Esophagus muscularis mucosa (tissue), 4 donors: ENCODE data around the gene PDRG1. TPM values are rescaled to one million over a fixed set of nuclear protein-coding genes. Genes with fewer than 3 reads are reported as not detected.

Experiments used
- DNase-seq: peaks from one replicate; pipeline ENCODE4 v3.0.0-alpha.2; 2017; ENCODE audit errors: extremely low spot score
- H3K27ac ChIP-seq, 4 donors: fragments of 200-600 bp; sonication (generic); replicated peaks in 1 of 4; 1 replicate in 3 of 4; 2 replicates in 1 of 4; pipeline ENCODE4 v1.5.1; 2016 to 2019; ENCODE audit warnings: mild to moderate bottlenecking in 1 of 4
- H3K27me3 ChIP-seq, 4 donors: fragments of 200-600 bp; sonication (generic); one replicate each; pipeline versions ENCODE4 v1.5.1 to v1.6.0; 2016 to 2019
- H3K36me3 ChIP-seq, 4 donors: fragments of 200-600 bp; sonication (generic); one replicate each; pipeline ENCODE4 v1.5.1; 2016 to 2019
- H3K4me1 ChIP-seq, 4 donors: fragments of 200-600 bp; sonication (generic); one replicate each; pipeline ENCODE4 v1.5.1; 2016 to 2019
- H3K4me3 ChIP-seq, 4 donors: fragments of 200-600 bp; sonication (generic); 1 replicate in 2 of 4; 2 replicates in 2 of 4; pipeline ENCODE4 v1.5.1; 2016 to 2019; ENCODE audit warnings: mild to moderate bottlenecking in 4 of 4, moderate library complexity in 1 of 4
- H3K9me3 ChIP-seq, 4 donors: fragments of 200-600 bp; sonication (generic); 1 replicate in 3 of 4; 2 replicates in 1 of 4; pipeline ENCODE4 v1.5.1; 2016 to 2019
- CTCF ChIP-seq, 3 experiments: fragments of 200-600 bp in 2 of 3; fragments of 450-650 bp in 1 of 3; sonication (generic) in 2 of 3; IDR thresholded peaks; one replicate each; pipeline ENCODE4 v1.5.1; 2017 to 2019; ENCODE audit warnings: antibody characterized with exemption in 3 of 3, mild to moderate bottlenecking in 2 of 3, moderate library complexity in 1 of 3
- EP300 ChIP-seq: sonication (generic); formaldehyde crosslinking; IDR thresholded peaks from one replicate; pipeline ENCODE4 v1.6.1; 2017; ENCODE audit warnings: antibody characterized with exemption
- POLR2A ChIP-seq: fragments of 450-650 bp; IDR thresholded peaks from one replicate; pipeline ENCODE4 v1.6.1; 2017; ENCODE audit warnings: antibody characterized with exemption, moderate library complexity, mild to moderate bottlenecking, low read depth
- POLR2AphosphoS5 ChIP-seq, 2 donors: sonication (generic); formaldehyde crosslinking; IDR thresholded peaks; one replicate each; pipeline ENCODE4 v1.6.1; 2017; ENCODE audit warnings: antibody characterized with exemption in 2 of 2
- WGBS: methylation state at CpG from one replicate; pipeline ENCODE4 v1.1.5; 2018; 5-methylcytosine and 5-hydroxymethylcytosine counted together
- intact Hi-C: fragments of 100-400 bp; cut with DNase I; formaldehyde crosslinking; loops from one replicate; pipeline ENCODE4 v1.15.1; 2023
- total RNA-seq, 4 donors: library from RNA; depleted of rRNA; stranded (reverse); fragments of >200 nt; gene quantifications; one replicate each; pipeline versions ENCODE4 v1.1.0 to v1.2.1, GENCODE V29; 2016

The PDRG1 gene
- total RNA-seq, 4 donors from 2014 or later: 7.9 to 15.9 (median 10.8) TPM

- Histone ChIP-seq H3K27ac (no peak overlapping the region), H3K4me3 (no peak overlapping the region), H3K36me3 (no peaks in the 10 kb centered on the region), H3K27me3 (peaks cover 0 to 24% (median 4%) of the 10 kb centered on the region in 4 donors), H3K4me1 (peaks cover 0 to 5% (median 0%) of the 10 kb centered on the region in 4 donors), H3K9me3 (no peaks in the 10 kb centered on the region)
- WGBS: 41% methylated on average over 4 of the region's 6 CpGs
- intact Hi-C loops: no loop called here
- no peak for DNase-seq
- no peak for TF ChIP-seq POLR2AphosphoS5 (IDR thresholded peaks at IDR 0.05)
- no peak for TF ChIP-seq CTCF (IDR thresholded peaks at IDR 0.05)
- TF ChIP-seq POLR2A: no peak
- TF ChIP-seq EP300: no peak
Observed at GRCh38 chr20:31990641-31991338, 38.9 kb upstream of the PDRG1 start.

GRCh38 chr20:31989030-31989645 is 37.3 kb upstream of the PDRG1 start:
- WGBS: 70% methylated on average over 8 of the region's 8 CpGs
- H3K27ac ChIP-seq: no peak overlapping the region
- H3K4me3 ChIP-seq: no peak overlapping the region
- H3K4me1 ChIP-seq: no peaks in the 10 kb centered on the region
- H3K36me3 ChIP-seq: no peaks in the 10 kb centered on the region
- DNase-seq: no peak
- H3K27me3 ChIP-seq: peaks cover 0 to 7% (median 0%) of the 10 kb centered on the region in 4 donors
- H3K9me3 ChIP-seq: no peaks in the 10 kb centered on the region
- intact Hi-C loops: no loop called here
- TF ChIP-seq POLR2AphosphoS5 (IDR thresholded peaks at IDR 0.05) (no peak), CTCF (IDR thresholded peaks at IDR 0.05) (no peak), POLR2A (no peak), EP300 (no peak)

- DNase-seq: no peak
- H3K27ac ChIP-seq: no peak overlapping the region
- no peaks in the 10 kb centered on the region for H3K9me3 ChIP-seq
- H3K27me3 ChIP-seq: peaks cover 0 to under 1% (median 0%) of the 10 kb centered on the region in 4 donors
- intact Hi-C loops: no loop called here
- no peaks in the 10 kb centered on the region for H3K36me3 ChIP-seq
- WGBS: 83% methylated on average over 5 of the region's 5 CpGs
- TF ChIP-seq CTCF (IDR thresholded peaks at IDR 0.05) (no peak), POLR2A (no peak), POLR2AphosphoS5 (IDR thresholded peaks at IDR 0.05) (no peak), EP300 (no peak)
- no peaks in the 10 kb centered on the region for H3K4me1 ChIP-seq
- no peak overlapping the region for H3K4me3 ChIP-seq
Observed at GRCh38 chr20:31988430-31989015, 36.7 kb upstream of the PDRG1 start.

- intact Hi-C loops: no loop called here
- WGBS: 78% methylated on average over 1 of the region's 1 CpG
- no peak for DNase-seq
Observed at GRCh38 chr20:31987744-31988143, 35.9 kb upstream of the PDRG1 start.

More at GRCh38 chr20:31987744-31988143, 35.9 kb upstream of the PDRG1 start:
- TF ChIP-seq POLR2AphosphoS5 (IDR thresholded peaks at IDR 0.05): no peak
- TF ChIP-seq EP300: no peak
- no peak for TF ChIP-seq POLR2A
- no peak for TF ChIP-seq CTCF (IDR thresholded peaks at IDR 0.05)
- Histone ChIP-seq H3K4me1 (no peaks in the 10 kb centered on the region), H3K9me3 (no peaks in the 10 kb centered on the region), H3K27me3 (no peaks in the 10 kb centered on the region), H3K27ac (no peak overlapping the region), H3K36me3 (no peaks in the 10 kb centered on the region), H3K4me3 (no peak overlapping the region)
